Measurements from ENCODE around the gene C1orf210. TPM values are rescaled to one million over a fixed set of nuclear protein-coding genes. Genes with fewer than 3 reads are reported as not detected.

C1orf210 gene
- total RNA-seq, 1 experiment from 2014 or later, result 12.8 TPM

GRCh38 chr1:43265431-43265830 lies 19.9 kb downstream of the C1orf210 start (continued):
- TF ChIP-seq ZNF396 (CRISPR knock-in tag; IDR thresholded peaks at IDR 0.05; ENCODE audit: borderline replicate concordance) (no peak), ATF3 (CRISPR knock-in tag; conservative IDR thresholded peaks at IDR 0.05) (no peak), CTCF (IDR thresholded peaks at IDR 0.05) (no peak)

- no peak overlapping the region for H3K4me3 Mint-ChIP-seq
- no peak overlapping the region for H3K27ac Mint-ChIP-seq
- CTCF ChIA-PET, result no interaction called here
- ATAC-seq (no peak), DNase-seq (ENCODE audit: low spot score) (no peak)
- H3K9me3 Mint-ChIP-seq, result peaks cover 66% of the 10 kb centered on the region
- peaks cover 45% of the 10 kb centered on the region for H3K36me3 Mint-ChIP-seq
- no peaks in the 10 kb centered on the region for H3K4me1 Mint-ChIP-seq
- POLR2A ChIA-PET, result no interaction called here
- TF ChIP-seq ATF6 (CRISPR knock-in tag; IDR thresholded peaks at IDR 0.05) (no peak), SOX15 (CRISPR knock-in tag; IDR thresholded peaks at IDR 0.05) (no peak), ZNF317 (CRISPR knock-in tag; IDR thresholded peaks at IDR 0.05; ENCODE audit: borderline replicate concordance, low read depth) (no peak)
- peaks cover 56% of the 10 kb centered on the region for H3K27me3 Mint-ChIP-seq (ENCODE audit: low read depth)
Observed at GRCh38 chr1:43258370-43258769, 27.0 kb downstream of the C1orf210 start.

GRCh38 chr1:43256675-43257570 lies 28.5 kb downstream of the C1orf210 start:
- peaks cover 33% of the 10 kb centered on the region for H3K36me3 Mint-ChIP-seq
- POLR2A ChIA-PET, result no interaction called here
- peaks cover 61% of the 10 kb centered on the region for H3K27me3 Mint-ChIP-seq (ENCODE audit: low read depth)
- no peak overlapping the region for H3K27ac Mint-ChIP-seq
- DNase-seq (ENCODE audit: low spot score), result no peak
- no peaks in the 10 kb centered on the region for H3K4me1 Mint-ChIP-seq
- ATAC-seq, result no peak
- H3K9me3 Mint-ChIP-seq, result peaks cover 62% of the 10 kb centered on the region
- no peak for TF ChIP-seq ZNF396 (CRISPR knock-in tag; IDR thresholded peaks at IDR 0.05; ENCODE audit: borderline replicate concordance)
- TF ChIP-seq OVOL2 (CRISPR knock-in tag; IDR thresholded peaks at IDR 0.05; ENCODE audit: borderline replicate concordance), result no peak
- no peak for TF ChIP-seq IRF1 (CRISPR knock-in tag; IDR thresholded peaks at IDR 0.05)
- CTCF ChIA-PET, result no interaction called here
- H3K4me3 Mint-ChIP-seq, result no peak overlapping the region

- Mint-ChIP-seq H3K4me3 (no peak overlapping the region), H3K4me1 (no peaks in the 10 kb centered on the region), H3K9me3 (peaks cover 62% of the 10 kb centered on the region), H3K36me3 (peaks cover 29% of the 10 kb centered on the region), H3K27ac (no peak overlapping the region), H3K27me3 (ENCODE audit: low read depth) (peaks cover 62% of the 10 kb centered on the region)
- no peak for ATAC-seq
- POLR2A ChIA-PET, result no interaction called here
- no peak for DNase-seq (ENCODE audit: low spot score)
- CTCF ChIA-PET, result no interaction called here
- no peak for TF ChIP-seq ZSCAN18 (CRISPR knock-in tag; IDR thresholded peaks at IDR 0.05)
- no peak for TF ChIP-seq ZNF512 (CRISPR knock-in tag; IDR thresholded peaks at IDR 0.05; ENCODE audit: borderline replicate concordance)
- TF ChIP-seq RORB (CRISPR knock-in tag; IDR thresholded peaks at IDR 0.05), result no peak
- no peak for TF ChIP-seq ZBTB21 (CRISPR knock-in tag; IDR thresholded peaks at IDR 0.05; ENCODE audit: borderline replicate concordance)
- no peak for TF ChIP-seq E2F5 (CRISPR knock-in tag; IDR thresholded peaks at IDR 0.05)
- TF ChIP-seq CREB1 (CRISPR knock-in tag; IDR thresholded peaks at IDR 0.05), result no peak
- TF ChIP-seq MAX (CRISPR knock-in tag; IDR thresholded peaks at IDR 0.05), result no peak
- TF ChIP-seq ZNF671 (CRISPR knock-in tag; IDR thresholded peaks at IDR 0.05), result no peak
- no peak for TF ChIP-seq FOXP1 (CRISPR knock-in tag; IDR thresholded peaks at IDR 0.05; ENCODE audit: borderline replicate concordance)
- no peak for TF ChIP-seq TEAD4 (CRISPR knock-in tag; IDR thresholded peaks at IDR 0.05)
- TF ChIP-seq NFATC4 (CRISPR knock-in tag; IDR thresholded peaks at IDR 0.05), result no peak
Observed at GRCh38 chr1:43255438-43256210, 29.8 kb downstream of the C1orf210 start.
